Measurements from ENCODE around the gene PNPLA7.
"Not testable (repeated sequence)": the region's sequence is repeated elsewhere in the genome, so short reads cannot be mapped to it uniquely, and the experiment has no call there.

PNPLA7 gene

DNA sequence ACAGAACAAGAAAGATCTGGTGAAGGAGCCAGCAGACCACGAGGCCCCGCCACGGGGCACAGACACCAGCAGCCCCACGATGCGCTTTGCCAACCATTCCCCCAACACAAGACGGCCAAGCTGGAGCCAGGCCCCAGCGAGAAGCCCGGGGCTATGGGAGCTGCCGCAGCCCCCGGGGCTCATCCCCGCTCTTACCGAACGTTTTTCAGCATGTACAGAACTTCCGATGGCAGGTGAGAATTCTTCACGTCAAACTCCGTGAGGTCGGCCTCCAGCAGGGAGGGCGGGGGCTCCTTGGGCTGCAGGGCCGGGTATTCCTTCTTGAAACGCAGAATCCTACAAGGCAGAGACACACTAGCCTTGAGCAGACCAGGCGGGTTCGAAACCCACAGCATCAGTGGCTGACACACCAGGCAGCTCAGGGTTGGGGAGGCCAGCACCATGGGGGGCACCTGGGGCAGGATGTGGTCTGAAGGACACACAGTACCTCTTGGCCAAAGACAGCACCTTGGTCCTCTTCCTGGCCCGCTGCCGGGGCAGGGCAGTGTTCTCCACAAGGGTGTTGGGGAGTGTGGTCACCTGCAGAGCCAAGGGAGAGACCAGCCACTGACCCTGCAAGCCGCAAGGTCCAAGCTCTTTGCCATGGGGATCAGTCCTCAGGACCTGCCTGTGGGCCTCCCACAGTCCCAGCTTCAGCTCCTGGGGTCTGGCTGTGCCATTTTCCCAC, 6.8 kb downstream of the PNPLA7 start:
- in situ Hi-C loops (cut with MboI; ENCODE audit: low sequenced_read_pairs) = no loop called here

DNA sequence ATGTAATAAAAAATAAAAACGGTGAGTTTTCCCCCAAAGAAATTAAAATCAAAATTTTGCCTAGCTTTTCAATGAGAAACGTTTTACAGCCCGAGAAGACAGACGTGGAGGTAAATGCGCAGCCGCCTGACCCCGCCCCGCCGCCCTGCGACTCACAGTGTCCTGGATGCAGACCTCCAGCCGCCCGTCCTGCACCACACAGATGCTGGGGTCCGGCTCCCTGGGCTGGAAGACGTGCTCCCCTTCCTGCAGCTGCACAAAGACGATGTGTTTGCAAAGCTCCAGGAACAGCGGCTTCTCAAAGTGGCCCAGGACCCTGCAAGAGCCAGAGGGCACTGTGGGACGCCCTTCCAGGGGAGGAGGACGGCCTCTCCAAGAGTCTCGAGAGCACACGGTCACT, 7.7 kb downstream of the PNPLA7 start:
- in situ Hi-C loops (cut with MboI; ENCODE audit: low sequenced_read_pairs) = no loop called here

DNA sequence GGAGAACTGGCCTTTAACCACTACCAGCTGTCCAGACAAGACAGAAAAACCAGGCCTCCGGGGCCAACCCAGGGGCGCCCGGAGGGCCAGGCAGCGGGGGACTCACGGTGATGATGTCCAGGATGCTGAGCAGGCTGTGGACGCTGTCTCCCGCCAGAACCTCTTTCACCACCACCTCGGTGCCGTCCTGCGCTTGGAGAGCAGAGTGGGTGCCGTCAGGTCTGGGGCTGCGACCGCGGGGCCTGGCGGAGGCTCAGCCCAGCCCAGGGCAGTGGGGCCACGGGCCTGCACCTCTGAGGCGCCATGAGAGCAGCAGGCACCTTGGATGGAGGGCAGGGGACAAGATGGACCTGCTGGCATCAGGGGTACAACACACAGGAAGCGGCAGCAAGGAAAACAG, 9.7 kb downstream of the PNPLA7 start:
- in situ Hi-C loops (cut with MboI; ENCODE audit: low sequenced_read_pairs) = no loop called here

DNA sequence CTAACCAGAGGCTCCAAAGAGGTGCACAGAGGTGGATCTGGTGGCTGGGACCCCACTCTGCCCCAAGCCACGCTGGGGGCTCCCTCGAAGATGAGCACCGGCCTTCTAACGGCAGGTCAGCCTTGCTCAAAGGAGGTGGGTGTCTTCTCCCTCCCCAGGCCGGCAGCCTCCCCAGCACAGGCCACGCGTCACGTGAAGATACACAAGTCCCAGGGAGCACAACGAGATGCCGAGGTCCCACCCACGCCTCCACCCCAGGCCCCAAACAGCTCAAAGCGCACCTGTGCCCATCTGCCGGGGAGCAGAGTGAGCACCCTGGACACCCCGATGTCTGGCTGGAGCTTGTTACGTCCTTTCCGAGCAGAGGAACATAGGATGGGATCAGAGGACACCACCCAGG, 12.1 kb downstream of the PNPLA7 start:
- in situ Hi-C loops (cut with MboI; ENCODE audit: low sequenced_read_pairs) = no loop called here

DNA sequence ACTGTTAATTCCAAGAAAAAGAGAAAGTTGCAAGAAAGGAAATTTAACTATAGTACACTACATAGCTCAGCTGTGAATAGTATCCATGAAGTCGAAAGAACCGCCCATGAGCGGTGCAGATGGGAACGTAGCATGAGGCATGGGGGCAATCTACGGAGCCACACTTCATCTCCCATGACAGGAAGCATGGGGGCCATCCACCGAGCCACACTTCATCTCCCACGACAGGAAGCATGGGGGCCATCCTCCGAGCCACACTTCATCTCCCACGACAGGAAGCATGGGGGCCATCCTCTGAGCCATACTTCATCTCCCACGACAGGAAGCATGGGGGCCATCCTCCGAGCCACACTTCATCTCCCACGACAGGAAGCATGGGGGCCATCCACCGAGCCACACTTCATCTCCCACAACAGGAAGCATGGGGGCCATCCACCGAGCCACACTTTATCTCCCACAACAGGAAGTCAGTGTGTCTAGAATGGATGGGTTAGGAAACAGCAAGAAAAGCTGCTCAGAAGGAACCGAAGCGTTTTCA, 13.5 kb downstream of the PNPLA7 start:
- in situ Hi-C loops (cut with MboI; ENCODE audit: low sequenced_read_pairs) = not testable (repeated sequence)

DNA sequence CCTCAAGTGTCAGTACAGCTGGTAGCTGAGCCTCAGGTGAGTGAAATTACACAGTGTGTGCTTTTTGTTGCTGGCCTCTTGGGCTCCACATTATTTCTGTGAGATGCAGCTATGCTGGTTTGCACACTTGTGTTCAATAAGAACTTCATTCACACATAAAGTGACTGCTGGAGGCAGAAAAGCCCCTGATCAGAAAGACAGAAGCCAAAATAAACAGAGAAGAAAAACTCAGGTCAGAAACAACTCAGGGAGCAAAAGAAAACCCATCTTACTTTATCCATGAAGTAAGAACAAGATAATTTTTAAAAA, 15.1 kb downstream of the PNPLA7 start:
- in situ Hi-C loops (cut with MboI; ENCODE audit: low sequenced_read_pairs) = no loop called here

DNA sequence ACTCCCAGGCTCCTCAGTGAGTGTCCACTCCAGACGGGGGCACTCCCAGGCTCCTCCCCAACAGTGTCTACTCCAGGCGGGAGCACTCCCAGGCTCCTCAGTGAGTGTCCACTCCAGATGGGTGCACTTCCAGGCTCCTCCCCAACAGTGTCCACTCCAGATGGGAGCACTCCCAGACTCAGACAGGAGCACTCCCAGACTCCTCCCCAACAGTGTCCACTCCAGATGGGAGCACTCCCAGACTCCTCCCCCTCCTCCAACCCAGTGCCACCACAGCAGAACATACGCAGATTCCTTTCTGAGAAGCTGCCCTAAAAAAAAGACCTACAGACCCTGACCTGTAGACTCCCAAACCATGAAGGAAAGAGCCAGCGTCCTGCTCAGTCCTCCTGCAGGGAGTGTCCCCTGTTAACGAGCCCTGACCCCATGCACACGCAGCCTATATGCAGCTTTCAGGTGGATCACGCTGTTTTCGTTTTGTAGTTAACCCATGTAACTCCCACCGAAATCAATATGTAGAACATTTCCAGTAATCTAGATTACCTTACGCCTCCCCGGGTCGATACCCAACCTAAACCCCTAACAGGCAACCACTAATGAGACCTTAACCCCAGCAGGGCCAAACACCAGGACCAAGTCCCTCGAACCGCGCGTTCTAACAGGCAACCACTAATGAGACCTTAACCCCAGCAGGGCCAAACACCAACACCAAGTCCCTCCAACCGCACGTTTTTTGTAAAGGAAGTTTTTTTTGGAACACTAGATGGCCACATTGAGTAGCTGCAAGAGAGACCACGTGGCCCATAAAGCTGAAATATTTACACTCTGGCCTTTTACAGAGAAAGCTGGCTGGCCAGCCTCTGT, 15.7 kb downstream of the PNPLA7 start:
- in situ Hi-C loops (cut with MboI; ENCODE audit: low sequenced_read_pairs) = no loop called here

DNA sequence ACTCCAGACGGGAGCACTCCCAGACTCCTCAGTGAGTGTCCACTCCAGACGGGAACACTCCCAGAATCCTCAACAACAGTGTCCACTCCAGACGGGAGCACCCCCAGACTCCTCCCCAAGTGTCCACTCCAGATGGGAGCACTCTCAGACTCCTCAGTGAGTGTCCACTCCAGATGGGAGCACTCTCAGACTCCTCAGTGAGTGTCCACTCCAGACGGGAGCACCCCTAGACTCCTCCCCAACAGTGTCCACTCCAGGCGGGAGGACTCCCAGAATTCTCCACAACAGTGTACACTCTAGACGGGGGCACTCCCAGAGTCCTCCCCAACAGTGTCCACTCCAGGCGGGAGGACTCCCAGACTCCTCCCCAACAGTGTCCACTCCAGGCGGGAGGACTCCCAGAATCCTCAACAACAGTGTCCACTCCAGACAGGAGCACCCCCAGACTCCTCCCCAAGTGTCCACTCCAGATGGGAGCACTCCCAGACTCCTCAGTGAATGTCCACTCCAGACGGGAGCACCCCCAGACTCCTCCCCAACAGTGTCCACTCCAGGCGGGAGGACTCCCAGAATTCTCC, 17.2 kb downstream of the PNPLA7 start:
- in situ Hi-C loops (cut with MboI; ENCODE audit: low sequenced_read_pairs) = not testable (repeated sequence)

DNA sequence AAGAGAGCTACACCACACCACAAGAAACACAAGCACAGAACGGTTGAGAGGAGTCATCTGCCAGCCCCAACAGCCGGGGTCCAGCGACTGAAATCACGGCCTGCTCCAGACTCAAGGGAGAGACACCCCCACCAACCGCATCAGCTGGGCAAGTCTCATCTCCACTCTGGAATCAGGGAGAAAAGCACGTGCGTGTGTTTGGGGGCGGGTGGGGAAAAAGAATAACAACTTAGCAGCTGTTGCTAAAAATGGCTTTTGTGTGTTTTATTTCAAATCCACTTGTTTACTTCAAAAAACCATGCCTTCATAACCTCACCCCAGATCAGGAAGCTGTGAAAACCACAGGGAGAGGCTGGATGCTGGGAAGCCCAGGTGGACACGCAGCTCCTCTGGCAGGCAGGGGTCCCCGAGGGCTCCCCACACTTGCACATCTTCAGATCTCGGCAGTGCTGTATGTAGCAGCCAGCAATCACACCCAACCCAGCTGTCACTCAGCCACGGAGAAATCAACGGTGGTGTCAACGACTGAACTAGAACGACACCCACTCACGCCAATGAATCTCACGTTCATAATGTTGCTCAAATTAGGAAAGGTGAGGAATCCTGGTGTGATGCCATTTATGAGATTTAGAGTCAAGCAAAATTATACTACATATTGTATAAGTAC, 19.0 kb downstream of the PNPLA7 start:
- in situ Hi-C loops (cut with MboI; ENCODE audit: low sequenced_read_pairs) = no loop called here

DNA sequence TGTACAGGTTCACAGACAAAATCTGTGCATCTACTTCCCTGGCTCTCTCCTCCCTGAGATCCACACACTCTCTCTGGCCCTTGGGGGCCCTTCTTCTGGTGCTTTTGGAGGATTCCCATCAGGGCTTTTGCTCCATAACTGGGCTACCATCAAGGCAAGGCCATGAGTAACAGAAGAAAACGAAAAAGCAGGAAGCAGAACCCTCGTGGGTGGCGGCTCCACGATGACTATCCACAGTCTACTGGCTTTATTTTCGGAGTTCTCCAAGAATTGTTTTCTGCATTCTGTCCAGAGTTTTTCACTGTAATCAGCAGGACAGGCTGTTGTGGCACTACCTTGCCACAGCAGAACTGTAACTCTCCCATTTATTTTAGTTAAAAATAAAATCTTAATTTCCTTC, 19.9 kb downstream of the PNPLA7 start:
- in situ Hi-C loops (cut with MboI; ENCODE audit: low sequenced_read_pairs) = no loop called here

DNA sequence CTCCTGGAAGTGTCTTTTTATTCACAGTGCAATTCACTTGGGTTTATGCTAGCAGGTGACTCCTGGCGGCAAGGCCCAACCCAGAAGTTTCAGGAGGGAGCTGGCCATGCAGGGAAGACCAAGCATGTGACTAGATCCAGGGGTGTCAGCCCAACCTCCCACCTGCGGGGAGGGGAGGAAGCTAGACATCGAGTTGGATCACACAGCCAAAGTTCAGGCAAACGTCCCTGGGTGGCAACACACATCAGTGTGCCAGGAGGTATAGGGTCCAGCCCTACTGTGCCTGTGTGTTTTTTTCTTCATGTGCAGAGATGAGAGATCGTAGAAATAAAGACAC, 25.3 kb downstream of the PNPLA7 start:
- in situ Hi-C loops (cut with MboI; ENCODE audit: low sequenced_read_pairs) = no loop called here

DNA sequence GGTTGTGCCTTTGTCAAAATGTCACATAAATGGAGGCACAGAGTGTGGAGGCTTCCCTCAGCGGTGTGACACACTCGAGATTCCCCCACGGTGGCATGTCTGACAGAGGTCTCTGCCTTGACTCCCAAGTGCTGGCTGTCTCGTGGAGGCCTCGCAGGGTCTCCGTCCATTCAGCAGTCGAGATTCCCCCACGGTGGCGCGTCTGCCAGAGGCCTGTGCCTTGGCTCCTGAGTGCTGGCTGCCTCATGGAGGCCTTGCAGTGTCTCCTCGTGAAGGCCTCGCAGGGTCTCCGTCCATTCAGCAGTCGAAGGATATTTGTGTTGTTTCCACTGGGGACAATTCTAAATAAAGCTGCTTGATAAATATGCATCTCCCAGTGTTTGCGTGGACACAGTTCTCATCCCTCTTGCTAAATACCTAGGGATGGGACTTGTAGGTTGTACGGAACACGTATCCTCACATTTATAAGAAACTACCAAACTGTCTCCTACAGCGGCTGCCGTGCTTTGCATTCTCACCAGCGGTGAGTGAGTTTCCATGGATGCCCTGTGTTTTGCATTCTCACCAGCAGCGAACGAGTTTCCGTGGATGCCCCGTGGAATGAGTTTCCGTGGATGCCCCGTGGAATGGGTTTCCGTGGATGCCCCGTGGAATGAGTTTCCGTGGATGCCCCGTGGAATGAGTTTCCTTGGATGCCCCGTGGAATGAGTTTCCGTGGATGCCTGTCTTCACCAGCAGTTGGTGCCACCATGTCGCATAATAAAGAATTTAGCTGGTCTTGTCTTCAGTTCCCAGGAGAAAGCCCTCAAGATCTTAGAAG, 25.8 kb downstream of the PNPLA7 start:
- in situ Hi-C loops (cut with MboI; ENCODE audit: low sequenced_read_pairs) = no loop called here

DNA sequence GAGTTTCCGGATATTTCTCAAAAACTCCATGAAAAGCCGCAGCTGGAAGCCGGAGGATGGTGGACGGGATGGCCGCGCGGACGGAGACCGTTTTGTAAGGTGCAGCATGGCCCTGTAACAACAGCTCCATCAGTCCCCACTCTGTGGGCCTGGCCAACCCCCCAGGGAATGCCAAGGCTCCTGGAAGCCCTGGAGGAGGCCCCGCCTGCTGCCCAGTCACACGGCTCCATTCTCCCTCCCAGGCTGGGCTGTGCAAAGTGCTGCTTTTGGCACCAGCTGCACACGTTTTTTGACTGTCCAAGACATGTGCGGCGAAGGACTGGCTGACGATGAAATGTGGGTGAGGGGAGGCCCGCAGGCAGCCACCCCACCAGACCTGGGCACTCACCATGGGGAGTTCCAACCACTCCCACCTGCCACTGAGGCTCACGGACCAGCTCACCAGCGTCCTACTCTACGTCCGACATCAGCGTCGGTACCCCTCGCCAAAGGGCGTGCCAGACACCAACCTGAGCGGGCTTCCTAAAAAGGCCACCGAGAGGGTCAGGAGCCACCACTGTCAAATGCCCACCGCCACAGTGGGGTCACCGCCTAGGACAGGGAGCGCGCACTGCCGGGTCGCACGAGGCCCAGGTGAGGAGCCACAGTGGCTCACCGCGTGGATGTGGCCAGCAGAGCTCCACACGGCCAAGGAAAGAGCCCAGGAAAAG, 27.3 kb downstream of the PNPLA7 start:
- in situ Hi-C loops (cut with MboI; ENCODE audit: low sequenced_read_pairs) = no loop called here

DNA sequence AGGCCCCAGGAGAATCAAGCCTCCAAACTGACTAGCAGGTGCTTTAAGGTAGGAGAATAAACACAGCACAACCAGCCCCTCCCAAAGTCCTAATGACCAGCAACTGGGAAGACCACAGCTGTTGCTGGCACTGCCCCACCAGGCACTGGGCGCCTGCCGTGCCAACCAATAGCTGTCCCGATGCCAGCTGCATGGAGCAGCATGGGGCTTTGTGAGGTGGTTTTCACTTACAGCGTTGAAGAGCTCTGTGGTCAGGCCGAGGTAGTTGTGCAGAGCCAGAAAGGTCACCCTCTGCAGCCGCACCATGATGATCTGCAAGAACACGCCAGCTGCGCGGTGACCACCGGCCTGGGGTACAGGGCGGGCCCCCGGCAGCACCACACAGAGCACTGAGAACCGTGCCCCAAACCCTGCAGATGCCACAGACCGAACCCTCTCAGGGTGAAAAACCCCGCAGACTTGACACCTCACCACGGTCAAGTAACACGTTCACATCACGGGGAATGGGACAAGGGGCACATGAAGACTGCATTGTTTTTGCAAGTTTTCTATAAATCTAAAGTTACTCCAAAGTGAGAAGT, 28.7 kb downstream of the PNPLA7 start:
- in situ Hi-C loops (cut with MboI; ENCODE audit: low sequenced_read_pairs) = no loop called here

DNA sequence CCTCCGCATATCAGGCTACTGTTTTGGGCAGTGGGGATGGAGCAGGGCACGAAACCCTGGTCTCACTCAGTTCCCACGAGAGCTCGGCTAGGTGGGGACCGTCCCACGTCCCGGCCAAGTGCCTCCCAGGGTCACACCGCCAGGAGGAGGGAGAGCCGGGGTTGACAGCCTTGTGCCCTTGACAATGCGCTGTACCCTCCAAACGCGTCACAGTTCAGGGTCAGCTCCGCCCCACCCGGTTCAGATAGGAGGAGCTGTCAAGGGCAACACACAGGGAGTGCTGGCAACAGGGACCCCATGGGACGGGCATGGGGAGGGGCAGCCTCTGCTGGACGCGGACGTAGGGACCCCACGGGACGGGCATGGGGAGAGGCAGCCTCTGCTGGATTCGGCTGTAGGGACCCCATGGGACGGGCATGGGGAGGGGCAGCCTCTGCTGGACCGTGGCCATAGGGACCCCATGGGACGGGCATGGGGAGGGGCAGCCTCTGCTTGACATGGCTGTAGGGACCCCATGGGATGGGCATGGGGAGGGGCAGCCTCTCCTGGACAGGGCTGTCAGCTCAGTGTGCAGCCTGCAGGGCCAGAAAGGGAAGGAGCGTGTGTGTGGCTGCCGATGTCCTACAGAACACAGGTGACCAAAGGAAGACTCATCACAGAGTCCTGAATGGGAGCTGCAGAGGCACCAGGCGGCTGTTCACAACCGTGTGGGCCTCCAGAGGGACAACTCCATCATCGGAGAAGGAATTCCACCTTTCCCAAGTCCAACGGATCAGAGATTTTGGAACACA, 29.4 kb downstream of the PNPLA7 start:
- in situ Hi-C loops (cut with MboI; ENCODE audit: low sequenced_read_pairs) = no loop called here

DNA sequence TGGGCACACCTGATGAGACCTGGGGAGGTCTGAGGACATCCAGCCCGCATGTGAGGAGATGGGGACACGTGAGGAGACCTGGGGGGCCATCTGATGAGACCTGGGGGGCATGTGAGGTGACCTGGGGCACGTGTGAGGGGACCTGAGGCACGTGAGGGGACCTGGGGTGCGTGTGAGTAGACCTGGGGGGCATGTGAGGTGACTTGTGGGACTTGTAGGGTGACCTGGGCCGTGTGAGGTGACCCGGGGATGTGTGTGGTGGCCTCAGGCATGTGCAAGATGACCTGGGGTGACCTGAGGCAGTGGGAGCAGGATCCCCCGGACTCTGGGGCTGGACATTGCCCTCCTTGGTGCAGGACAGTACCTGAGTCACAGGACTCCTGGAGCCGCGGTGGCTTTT, 30.6 kb downstream of the PNPLA7 start:
- in situ Hi-C loops (cut with MboI; ENCODE audit: low sequenced_read_pairs) = no loop called here

DNA sequence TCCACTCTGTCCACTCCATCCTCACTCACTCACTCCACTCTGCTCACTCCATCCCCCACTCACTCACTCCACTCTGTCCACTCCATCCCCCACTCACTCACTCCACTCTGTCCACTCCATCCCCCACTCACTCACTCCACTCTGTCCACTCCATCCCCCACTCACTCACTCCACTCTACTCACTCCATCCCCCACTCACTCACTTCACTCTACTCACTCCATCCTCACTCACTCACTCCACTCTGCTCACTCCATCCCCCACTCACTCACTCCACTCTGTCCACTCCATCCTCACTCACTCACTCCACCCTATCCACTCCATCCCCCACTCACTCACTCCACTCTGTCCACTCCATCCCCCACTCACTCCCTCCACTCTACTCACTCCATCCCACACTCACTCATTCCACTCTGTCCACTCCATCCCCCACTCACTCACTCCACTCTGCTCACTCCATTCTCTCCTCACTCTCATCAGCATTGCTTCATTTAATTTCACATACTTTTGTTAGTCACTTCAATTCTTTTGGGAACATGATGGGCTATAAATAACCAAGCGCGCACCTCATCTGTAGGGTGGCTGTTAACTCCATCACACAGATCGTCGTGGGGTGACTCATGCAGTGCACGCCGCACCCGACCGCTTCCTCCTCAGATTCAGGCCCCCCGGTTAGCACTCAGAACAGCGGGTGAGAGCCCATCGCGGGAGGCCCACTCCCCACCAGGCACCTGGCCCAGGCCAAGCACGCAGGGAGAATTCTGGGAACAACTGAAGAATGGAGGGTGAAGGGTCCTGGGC, 31.3 kb downstream of the PNPLA7 start:
- in situ Hi-C loops (cut with MboI; ENCODE audit: low sequenced_read_pairs) = not testable (repeated sequence)

All from HL-60/S4 treated with retinoic acid at 250 ng/mL for 4 days and 3 days (cell line).